Measurements from ENCODE around the gene AP5S1.
"Not testable (repeated sequence)": the region's sequence is repeated elsewhere in the genome, so short reads cannot be mapped to it uniquely, and the experiment has no call there.

Gene AP5S1

DNA sequence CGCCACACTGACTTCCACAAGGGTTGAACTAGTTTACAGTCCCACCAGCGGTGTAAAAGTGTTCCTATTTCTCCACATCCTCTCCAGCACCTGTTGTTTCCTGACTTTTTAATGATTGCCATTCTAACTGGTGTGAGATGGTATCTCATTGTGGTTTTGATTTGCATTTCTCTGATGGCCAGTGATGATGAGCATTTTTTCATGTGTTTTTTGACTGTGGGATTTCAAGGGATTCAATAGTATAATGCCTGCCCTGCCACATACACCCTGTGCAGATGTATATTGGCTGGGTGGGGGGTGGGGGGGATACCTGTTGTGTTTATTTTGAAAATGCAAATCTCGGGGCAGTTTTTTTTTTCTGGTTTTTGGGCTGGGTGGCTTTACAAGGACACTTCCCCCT is 26.2 kb upstream of the AP5S1 start:
- FAIRE-seq: not testable (repeated sequence)

DNA sequence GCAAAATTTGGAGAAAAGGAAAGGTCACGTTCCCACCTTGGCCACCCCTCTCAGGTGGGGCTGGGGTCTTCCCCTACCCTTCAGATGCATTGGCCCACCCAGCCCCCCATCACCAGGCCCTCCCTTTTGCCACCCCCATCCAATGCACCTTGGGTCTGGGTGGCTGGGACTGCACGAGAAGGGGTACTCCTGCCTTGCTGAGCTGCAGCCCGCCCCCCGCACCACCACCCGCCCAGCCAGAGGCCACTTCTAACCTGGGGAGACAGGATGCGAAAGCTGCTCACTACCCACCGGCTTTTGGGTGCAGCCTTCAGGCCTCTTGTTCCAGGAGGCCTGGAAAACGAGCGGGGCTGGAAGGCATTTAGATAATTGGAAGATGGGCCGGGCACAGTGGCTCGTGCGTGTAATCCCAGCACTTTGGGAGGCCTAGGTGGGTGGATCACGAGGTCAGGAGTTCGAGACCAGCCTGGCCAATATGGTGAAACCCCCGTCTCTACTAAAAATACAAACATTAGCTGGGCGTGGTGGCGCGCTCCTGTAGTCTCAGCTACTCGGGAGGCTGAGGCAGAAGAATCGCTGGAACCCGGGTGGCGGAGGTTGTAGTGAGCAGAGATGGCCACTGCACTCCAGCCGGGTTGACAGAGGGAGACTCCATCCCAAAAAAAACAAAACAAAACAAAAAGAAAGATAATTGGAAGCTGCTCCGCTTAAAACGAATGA is 25.5 kb upstream of the AP5S1 start:
- no peak for FAIRE-seq

- no peak for FAIRE-seq
Observed at GRCh38 chr20:3795511-3796468, 24.6 kb upstream of the AP5S1 start, which contains the start of gene CDC25B. TSS of gene CDC25B (plus strand) at chr20:3796310. CDS start at chr20:3796532, 222 bp downstream.

- no peak for FAIRE-seq
Observed at GRCh38 chr20:3796477-3797225, 23.7 kb upstream of the AP5S1 start.

DNA sequence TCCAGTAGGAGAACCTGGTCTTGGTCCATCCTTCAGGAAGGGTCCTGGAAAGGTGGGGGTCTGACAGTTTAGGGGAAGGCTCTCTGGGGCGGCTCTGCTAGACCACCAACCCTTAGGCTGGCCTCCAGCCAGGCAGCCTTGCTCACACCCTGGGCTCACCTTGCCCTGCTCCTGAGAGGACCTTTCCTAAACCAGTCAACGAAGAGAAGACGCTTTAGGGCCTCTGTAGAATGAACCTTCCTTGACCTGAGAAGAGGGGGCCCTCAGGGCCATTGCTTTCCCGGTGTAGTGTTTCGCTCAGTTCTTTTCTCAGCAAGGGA is 23.2 kb upstream of the AP5S1 start:
- no peak for FAIRE-seq

GRCh38 chr20:3797592-3798372 is 22.6 kb upstream of the AP5S1 start:
- no peak for FAIRE-seq

DNA sequence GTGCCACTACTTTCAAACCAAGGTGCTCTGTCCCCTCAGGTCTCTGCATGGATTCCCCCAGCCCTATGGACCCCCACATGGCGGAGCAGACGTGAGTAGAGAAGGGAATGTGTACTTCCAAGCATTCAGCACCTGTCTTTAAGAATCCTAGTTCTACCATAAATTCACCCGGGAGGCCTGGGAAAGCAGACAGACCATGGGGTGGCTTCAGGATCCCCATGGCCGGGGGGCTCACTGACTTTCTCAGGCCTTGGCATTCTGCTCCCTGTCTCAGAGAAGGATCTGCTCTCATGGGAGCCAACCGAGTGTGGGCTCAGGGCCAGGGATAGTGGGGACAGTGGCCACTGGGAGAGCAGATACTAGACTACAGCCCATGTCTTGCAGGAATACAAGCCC is 22.0 kb upstream of the AP5S1 start:
- FAIRE-seq: no peak

DNA sequence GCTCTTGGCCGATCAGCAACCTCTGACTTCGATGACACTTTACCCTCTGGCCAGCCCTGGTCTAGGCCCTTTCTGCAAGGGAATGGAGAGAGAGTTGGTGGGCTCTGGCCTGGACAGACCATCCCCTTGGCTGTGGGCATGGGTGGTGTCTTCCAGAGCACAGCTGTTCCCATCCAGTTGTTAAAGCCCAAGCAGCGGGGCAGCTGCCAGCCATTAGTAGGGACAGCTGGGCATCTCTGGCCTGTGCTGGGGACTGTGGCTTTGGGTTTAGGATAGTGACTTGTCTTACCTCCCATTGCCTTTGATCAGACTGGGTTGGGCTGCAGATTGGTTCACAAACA is 21.5 kb upstream of the AP5S1 start:
- FAIRE-seq: no peak

DNA sequence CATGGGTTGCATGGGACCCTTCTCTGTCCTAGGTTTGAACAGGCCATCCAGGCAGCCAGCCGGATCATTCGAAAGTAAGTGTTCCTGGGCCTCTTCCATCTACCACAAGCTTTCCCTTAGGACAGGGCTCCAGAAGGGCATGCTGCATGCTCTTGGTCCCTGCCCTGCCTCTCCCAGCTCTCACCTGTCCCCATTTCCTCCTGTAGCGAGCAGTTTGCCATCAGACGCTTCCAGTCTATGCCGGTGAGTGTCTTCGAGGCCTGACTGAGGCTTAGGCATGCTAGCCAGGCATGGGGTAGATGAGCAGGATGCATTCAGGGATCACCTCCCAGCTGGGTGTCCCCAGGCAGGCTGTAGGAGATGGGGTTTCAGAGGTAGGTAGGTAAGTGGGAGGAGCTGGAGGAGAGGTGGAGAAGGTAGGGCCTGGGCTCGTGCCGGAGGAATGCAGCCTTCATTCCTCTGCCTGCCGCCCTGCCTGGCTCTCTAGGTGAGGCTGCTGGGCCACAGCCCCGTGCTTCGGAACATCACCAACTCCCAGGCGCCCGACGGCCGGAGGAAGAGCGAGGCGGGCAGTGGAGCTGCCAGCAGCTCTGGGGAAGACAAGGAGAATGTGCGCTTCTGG is 20.0 kb upstream of the AP5S1 start:
- no peak for FAIRE-seq

- FAIRE-seq: no peak
Observed at GRCh38 chr20:3800878-3801260, 19.5 kb upstream of the AP5S1 start.

DNA sequence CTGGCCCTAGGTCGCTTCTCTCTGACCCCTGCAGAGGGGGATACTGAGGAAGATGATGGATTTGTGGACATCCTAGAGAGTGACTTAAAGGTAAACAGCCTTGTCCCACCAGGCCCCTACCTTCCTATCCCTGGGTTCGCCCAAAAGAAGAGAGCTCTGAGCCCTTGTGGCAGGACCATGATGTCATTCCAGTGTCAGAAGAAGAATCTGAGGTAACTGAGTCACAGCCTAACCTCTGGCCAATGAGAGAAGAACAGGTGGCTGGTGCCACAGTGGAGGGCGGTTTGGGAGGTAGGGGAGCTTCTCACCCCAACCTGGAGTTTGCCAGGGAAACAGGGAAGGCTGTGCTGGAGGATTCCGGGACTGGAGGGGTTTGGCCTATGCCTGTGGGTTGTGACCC is 19.0 kb upstream of the AP5S1 start:
- no peak for FAIRE-seq

DNA sequence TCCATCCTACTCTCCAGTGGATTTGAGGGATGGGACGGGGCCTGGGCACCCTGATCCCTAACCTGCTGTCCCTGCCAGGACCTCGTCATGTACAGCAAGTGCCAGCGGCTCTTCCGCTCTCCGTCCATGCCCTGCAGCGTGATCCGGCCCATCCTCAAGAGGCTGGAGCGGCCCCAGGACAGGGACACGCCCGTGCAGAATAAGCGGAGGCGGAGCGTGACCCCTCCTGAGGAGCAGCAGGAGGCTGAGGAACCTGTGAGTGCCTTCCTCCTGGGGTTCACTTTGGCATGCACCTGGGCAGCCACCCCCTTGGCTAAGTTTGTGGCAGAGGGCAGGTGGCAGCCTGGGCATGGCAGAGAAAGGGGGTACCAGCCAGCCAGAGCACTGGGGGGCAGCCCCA is 18.5 kb upstream of the AP5S1 start:
- FAIRE-seq: no peak

DNA sequence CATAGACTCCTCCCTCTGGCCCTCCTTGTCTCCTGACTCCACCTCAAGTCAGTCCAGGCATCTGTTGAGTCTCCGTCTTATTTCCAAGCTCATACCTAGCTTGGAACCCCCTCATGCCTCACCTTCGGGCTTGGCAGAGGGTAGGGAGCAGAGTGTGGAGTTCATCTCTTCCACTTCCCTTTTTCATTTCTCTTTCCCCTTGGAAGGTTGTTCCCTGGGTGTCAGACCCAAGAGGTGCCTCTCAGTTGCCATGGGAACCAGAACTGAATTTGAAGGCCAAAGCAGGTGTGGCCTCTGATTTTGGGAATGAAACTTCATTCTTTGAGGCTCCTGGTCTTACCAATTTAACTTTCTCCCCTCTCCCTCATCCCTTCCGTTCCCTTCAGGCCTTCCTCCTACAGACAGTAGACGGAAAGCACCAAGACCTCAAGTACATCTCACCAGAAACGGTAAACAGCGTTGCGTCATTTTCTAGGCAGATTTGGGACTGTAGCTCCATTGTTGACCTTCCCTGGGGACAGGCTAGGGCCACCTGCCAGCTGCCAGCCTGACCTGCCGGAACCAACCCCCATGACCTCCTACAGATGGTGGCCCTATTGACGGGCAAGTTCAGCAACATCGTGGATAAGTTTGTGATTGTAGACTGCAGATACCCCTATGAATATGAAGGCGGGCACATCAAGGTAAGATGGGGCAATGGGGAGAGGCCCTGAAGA is 17.7 kb upstream of the AP5S1 start:
- no peak for FAIRE-seq

- no peak for FAIRE-seq
Observed at GRCh38 chr20:3803289-3803688, 17.1 kb upstream of the AP5S1 start.

DNA sequence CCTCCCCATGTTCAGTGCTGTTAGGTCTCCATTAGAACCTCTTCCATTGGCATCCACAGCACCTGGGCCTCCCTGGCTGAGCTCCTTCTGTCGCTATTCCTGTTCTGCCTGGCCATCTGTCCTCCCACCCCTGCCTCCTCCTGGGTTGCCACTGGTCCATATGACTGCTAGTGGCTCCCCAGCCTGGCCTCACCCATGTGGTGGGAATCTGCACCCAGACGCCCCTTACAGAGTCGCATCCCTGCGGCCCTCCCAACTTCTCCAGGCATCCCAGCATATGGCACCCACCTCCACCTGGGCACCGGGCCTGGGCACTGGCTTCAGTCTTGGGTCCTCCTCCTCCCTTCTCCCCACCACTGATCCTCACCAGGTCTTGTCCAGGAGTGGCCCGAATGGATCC is 16.5 kb upstream of the AP5S1 start:
- no peak for FAIRE-seq

GRCh38 chr20:3804254-3804751 is 16.0 kb upstream of the AP5S1 start:
- no peak for FAIRE-seq

- no peak for FAIRE-seq
Observed at GRCh38 chr20:3804781-3805180, 15.6 kb upstream of the AP5S1 start.

DNA sequence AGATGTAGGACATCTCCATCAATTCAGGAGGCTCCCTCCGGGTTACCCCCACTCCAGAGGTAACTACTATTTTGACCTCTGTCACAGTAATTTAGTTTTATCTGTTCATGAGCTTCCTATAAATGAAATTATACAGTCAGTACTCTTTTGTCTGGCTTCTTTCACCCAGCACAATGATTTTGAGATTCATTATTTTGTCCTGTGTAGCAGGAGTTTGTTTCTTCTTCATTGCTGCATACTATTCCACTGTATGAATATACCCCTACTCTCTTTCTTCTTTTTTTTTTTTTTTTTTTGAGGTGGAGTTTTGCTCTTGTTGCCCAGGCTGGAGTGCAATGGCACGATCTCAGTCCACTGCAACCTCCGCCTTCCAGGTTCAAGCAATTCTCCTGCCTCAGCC is 11.8 kb upstream of the AP5S1 start:
- FAIRE-seq: no peak

- FAIRE-seq: no peak
Observed at GRCh38 chr20:3811467-3812258, 8.7 kb upstream of the AP5S1 start.

GRCh38 chr20:3812259-3812681 is 8.1 kb upstream of the AP5S1 start:
- FAIRE-seq: no peak
